HG03571 (cell line): ENCODE measurements around the gene DUSP22.
A peak's percentile ranks its signal among the peaks of the same experiment; 100 is the strongest.
"Not testable (repeated sequence)": the region's sequence is repeated elsewhere in the genome, so short reads cannot be mapped to it uniquely, and the experiment has no call there.

ENCODE experiments used
- ATAC-seq: cut with Tn5 transposase; IDR thresholded peaks from one replicate; pipeline ENCODE4 v1.9.1; 2021; ENCODE audit not compliant: unreplicated experiment

Gene DUSP22

DNA sequence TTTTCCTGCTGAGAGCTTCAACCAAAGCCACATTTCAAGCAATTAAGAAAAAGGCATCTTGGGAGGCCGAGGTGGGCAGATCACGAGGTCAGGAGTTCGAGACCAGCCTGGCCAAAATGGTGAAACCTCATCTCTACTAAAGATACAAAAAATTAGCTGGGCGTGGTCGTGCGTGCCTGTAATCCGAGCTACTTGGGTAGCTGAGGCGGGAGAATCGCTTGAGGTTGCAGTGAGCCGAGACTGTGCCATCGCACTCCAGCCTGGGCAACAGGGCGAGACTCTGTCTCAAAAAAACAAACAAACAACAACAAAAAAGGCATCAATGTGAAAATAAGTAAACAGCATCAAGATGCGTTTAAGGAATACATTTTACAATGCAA lies 85.3 kb downstream of the DUSP22 start:
- not testable (repeated sequence) for ATAC-seq

DNA sequence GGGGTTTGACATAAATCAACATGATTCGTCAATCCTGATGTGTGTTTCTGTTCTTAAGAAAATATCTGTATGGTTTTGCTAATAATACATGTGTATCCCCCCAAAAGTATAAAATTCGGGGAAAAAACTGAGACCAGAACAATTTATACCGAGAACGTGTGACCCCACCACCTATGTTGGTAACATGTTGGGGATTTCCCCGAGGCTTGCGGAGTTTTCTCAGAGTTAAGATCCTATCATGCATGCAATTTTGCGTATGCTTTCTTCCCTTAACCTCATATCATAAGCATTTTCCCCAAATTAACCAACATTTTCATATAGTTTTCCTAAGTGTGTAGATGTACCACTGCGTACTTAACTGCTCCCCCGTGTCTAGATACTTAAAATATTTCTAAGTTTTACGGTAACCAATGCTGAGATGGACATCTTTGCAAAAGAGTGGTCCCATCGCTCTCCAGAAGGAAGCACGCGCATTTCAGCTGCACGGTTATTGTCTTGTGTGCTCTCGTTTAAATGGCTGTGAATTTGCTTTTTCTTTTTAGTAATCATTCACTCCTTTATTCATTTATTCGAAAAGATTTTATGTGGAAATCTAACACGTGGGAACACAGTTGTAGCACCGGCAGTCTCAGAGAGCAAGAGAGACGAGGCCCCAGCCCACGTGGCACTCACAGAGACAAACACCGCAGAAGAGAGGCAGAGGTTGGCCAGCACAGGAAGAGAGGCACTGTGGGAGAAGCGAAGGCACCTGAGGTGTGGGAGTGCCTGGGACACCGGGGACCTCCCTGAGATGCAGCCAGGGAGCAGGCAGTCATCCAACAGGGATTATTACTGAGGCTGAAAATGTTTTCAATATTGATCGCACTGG lies 86.0 kb downstream of the DUSP22 start:
- no peak for ATAC-seq

DNA sequence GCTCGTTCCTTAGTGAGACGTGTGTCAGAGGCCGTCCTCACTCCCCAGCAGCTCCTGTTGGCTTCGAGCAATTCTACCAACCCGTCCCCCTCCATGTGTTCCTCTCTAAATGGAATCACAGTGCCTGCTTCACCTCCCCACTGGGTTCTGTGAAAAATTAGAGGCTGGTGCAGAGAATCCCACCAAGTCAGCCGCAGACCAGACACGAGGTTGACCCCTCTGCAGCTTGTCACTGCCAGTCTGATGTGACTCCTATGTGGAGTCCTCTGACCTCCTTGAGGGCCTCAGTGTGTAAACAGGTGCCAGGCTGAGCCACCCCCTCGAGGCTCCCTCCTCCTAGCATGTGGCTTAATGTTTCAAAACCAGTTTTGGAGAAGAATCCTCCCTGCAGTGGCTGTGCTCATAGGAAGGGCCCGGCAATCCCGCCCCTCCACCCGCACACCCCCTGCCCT lies 86.7 kb downstream of the DUSP22 start:
- ATAC-seq: peak; percentile 11

DNA sequence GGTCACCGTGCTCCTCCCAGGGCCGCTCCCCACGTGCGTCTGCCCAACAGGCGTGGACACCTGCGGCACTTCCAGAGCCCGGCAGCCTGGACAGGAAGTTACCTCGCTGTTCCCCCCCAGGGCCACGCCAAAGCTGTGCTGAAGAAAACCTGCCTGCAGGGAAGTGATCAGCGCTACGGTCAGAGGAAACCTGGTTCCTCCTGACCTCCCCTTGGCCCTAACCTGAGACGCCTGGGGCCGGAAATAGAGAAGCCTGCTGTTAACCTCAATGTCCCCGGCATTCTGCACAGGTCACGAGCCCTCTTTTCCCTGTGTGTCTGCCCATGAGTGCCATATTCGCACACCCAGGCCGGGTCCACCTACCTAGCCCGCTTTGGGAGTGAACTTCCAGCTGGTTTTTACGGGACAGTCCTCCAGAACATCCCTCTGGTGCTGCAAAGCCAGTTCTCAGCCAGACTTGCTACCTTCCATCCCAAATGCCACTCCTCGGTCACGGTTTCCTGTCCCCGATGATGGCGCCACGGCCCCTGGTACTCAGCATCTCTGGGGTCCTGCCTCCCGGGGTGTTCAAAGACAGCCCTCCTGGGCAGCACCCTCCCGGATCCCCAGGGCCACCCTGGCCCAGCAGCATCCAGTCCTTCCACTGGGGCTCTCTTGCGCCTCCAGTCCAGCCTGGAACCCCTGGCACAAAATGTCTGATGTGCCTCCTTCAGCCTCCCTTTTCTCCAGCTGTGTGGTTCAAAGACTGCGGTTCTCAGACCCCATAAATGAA lies 87.3 kb downstream of the DUSP22 start:
- ATAC-seq: peak; percentile 54

DNA sequence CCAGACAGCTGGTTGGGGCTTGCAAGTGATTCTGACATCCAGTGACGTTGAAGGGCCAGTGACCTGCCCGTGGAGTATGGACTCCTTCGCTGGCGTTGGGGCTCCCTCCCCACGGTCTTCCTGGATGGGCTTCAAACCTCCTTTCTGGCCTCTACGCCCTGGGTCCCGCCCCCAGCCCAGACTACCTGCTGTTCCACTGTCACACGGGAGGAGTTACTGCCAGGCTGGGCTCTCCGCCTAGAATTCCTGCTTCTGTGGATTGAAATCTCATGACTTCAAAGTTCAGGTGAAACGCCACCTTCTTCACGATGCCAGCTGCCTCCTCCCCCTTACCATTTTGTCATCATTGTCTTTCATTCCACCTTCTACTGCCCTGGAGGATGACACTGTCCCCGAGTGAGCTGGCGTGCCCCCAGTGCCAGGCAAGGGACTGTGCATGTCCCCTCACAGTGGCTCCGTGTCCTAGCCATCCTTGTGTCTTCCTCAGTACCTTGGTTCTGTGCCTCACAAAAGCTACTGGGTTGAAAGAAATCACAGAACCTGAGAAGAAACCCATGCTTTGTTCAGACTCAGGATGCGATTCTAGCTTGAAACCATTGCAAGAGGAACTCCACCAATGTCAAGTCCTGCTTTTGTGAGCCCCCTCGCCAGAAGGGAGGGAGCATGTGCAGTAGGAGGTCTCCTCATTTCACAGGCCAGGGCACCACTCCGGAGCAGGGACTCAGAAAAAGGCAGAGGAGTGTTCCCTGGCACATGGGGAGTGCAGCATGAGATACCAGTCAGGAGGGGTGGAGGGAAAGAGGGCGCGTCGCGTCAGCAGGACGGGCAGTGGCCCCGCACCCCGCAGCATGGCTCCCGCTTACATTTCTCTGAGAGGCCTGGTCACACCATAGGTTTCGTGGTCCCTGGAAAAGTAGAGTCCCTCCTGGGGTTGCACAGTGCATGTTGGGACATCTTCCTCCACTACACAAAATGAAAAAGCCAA lies 88.2 kb downstream of the DUSP22 start:
- ATAC-seq: no peak

DNA sequence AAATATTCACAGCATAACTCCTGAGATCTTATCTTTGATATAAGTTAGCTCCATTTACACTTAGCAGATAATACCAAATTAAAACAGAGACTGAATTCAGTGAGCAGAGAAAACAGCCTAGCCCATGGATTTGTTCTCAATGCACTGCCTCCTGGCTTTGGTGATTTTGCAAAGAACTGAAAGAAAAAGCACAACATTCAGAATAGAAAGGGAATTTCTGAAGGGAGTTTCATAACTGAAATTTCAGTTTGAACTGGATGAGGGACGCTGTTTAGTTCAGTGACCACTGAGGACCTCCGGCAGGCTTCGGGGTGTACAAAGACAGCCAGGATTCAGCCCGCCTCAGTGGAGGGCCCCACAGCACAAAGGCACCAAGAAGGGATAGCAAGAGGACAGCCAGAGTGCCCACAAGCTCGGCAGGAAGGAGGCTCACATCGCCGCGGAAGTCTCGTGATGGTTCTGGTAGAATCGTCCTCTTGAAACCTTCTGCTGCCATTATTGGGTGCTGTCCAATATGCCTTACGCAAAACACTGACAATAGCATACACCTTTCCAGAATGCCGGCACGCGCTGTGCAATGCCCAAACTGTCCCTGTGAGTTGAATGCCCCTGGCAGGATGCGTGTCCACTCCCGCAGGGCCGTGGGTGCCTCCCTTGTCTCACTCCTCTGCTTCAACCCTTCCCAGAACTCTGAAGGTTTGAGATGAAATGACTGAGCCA lies 89.6 kb downstream of the DUSP22 start:
- no peak for ATAC-seq

DNA sequence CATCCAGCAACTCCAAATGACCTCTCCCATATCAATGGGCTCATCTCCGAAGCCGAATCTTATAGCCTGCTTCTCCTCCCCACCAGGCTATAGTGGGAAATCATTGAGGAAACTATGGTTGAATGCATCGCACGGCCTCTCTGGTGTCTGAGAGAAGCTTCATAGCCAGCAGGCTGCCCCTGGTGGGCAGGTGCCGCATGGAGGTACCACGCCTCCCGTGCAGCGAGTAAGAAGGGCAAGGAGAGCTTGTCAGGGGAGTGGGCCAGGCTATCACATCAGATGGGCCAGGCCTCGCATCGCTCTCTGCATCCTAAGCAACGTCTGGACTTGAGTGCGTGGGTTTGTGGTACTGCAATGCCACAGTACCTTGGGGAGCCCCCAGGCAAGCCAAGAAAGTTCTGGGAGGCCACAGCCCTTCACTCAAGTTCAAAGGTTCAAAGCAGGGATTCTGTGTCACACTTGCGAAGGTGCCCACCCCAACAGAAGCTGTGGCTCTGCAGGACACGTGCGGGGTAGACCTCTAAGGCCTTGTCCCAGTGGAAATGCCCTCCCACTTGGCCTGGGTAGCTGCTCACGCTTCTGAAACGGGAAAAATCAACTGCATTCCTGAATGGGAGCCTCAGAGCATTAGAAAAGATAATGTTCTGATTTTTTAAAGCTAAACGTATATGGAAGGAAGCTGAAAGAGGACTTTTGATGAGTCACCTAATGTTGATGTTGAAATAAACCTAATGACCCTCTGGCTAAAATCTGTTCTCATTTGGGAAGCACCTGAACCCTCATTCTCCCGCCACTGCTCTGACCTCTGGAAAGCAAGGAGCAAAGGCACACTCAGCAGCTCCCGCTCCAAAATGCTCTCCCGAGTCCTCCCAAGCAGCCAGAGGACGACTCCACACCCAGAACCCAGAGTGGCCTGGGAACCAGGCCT lies 90.9 kb downstream of the DUSP22 start:
- no peak for ATAC-seq

DNA sequence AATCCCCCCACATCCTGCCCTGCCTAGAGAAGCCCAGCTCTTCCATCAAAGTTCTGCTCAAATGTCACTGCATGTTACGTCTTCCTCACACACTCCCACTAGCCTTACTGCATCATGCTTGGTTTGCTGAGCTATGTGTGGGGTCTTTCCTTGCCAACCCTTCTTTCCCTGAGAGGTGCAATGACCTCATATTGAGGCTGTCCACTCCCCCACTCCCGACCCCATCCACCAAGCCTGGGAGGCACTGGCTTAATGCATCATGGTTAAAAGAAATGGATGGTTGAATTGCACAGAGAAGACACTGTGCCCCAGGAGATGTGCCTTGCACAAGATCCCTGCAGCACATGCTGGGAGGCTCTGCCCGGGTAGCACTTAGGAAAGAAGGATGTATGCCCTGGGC lies 91.6 kb downstream of the DUSP22 start:
- ATAC-seq: no peak

DNA sequence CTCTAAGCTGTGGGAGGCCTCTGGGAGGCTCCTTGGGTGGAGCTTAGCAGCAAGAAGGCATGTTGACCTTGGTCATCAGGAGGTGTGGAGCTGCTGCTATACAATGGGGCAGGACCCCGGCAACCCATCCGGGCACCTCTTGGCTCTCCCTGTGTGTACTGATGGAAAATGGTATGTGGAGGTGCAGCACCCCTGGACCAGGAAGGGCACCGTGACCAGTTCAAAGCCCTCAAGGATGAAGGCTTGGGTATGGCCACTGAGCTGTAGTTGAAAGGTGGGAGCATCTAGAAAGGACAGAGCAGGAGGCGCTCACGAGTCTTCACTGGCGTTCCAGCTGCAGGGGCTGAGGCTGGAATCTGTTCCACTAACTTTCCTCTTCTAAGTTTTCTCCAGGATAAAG lies 92.6 kb downstream of the DUSP22 start:
- no peak for ATAC-seq

DNA sequence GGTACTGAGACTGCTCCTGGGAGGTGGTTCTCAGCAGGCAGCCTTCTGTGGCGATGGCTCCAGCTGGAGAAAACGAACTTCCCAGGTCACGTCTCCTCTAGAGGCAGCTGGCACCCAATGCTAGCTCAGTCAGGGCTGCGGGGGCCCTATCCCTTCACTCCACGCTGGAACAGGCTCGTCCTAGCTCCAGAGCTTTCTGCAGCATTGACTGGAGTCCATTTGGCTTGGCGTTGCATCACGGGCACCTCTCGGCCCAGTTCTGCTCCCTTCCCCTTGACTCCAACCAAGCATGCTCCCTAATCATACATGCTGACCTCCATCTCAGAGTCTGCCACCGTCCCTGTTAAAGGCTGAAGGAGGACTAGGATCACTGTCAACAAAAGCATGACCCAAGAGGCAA lies 93.3 kb downstream of the DUSP22 start:
- no peak for ATAC-seq

DNA sequence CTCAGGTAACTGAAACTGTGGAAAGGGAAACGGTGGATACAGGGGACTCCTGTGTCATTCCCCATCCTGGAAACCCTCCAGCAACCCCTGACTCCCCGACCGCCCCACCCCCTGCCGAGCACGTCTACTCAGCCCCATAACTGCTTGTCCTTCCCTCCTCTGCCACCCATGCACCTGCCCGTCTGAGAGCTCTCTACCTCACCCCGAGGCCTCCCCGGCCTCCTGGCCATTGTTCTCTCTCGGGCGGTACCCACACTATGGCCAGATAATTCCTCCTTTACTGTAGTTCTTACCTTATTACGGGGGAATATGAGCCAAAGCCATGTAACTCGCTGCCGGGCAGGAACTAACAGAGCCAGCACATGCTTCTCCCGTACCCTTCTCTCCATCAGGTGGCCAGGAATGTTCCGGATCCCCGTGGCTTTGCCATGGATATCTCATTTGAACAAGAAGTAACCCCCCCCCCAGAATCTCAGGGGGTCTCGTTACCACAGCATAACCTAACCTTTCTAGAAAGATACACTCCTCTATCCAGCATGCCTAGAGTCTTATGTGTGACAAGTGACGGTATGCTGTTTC lies 94.5 kb downstream of the DUSP22 start:
- ATAC-seq: no peak

DNA sequence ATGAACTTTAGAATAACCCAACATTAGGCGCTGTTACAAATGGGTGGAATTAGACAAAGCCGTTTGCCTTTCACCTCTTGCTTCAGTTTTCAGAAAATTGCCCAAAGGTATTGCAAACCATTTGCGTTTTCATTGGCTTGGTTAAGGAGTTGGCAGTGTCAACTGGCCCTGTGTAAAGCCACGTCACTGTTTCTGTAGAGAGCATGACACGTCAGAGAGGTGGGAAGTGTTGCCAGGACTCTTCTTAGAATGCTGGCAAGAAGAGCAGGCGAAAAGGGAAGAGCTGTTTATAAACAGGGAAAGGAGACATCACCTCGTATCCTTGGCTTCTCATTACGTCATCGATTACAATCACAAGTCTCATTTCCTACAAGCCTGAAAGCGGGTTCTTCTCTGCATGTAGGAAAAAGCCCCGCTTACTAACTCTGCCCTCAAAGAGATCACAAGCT lies 95.0 kb downstream of the DUSP22 start:
- no peak for ATAC-seq

DNA sequence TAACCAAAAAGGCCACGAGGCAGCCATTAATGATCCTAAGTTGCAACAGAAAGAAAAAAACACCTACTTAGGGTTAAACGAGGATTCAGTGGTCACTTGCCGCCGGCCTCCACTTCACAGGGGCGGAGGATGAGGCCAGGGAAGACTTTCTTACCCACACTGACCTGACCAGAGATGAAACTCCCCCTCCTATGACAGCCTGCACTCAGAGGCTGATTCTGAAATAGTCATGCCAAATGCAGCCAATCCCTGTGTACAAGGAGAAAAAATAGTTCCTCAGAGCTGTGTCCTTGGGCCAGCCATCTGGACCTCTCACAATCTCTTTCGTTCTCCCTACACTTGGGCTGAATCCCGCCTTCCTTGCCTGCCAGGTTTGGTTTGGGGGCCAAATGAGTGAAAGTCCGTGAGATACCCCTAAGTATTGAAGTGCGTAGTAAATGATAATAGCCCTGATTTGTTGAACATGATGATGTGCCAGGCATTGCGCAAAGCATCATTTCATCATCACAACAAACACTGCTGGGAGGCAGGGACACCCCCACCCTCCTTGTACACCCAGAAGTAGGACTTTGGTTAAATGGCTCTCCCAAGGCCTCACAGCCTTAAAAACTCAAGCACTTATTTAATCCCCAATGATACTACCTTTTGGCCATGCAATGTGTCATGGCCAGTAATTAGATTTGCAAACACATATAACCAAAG lies 96.1 kb downstream of the DUSP22 start:
- no peak for ATAC-seq

DNA sequence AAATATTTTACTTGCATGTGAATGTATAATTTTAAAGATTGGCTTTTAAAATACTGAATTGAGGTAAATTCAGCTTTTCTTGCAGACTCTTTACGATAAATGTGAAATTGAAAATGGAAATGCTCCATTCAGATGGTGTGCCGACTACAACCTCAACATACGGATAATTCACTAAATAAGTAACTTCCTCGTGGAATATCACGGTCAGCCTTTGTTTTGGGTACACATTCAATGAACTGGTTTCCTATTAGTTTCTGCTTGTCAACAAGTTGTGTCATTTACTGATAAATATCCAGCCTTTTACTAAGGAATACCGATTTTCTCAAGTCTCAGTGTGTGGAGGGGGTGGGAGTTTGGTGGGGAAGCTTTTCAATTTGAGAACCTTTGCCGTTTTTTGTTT lies 96.9 kb downstream of the DUSP22 start:
- no peak for ATAC-seq

DNA sequence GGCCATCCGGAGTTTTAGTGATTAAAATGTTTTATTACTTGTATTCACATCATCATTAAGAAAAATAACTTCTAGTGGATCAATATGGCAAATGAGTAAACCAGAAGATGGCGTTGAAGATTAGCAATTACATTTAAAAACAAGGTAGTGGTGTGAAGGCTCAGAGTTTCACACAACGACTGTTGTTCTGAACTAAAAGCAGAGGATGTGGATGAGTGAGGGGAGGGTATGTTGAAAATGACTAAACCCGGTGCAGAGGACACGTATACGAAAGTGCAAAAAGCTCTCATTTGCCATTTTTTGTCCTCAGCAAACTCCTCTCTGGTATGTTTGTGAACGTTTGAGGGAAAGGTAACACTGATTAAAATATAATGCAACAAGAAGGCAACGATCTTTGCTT lies 97.3 kb downstream of the DUSP22 start:
- ATAC-seq: no peak

DNA sequence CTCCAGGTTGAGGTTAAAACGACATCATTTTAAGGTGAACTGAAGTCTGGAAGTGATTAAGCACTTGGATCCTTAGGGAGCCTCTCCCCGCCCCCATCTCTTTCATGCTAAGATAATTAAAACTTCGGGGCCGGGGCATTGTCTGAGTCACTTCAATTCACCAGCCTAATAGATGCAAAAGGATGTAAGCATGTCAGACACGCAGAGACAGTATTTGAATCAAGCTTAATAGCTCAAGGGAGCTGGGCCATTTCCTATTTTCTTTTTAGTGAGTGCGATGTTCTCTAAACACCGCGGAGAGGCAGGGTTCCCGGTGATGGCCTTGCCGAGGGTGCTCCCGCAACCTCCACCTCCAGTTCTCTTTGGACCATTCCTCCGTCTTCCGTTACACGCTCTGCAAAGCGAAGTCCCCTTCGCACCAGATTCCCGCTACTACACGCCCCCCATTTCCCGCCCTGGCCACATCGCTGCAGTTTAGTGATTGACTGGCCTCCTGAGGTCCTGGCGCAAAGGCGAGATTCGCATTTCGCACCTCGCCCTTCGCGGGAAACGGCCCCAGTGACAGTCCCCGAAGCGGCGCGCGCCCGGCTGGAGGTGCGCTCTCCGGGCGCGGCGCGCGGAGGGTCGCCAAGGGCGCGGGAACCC lies 98.7 kb downstream of the DUSP22 start:
- peak; percentile 16 for ATAC-seq

DNA sequence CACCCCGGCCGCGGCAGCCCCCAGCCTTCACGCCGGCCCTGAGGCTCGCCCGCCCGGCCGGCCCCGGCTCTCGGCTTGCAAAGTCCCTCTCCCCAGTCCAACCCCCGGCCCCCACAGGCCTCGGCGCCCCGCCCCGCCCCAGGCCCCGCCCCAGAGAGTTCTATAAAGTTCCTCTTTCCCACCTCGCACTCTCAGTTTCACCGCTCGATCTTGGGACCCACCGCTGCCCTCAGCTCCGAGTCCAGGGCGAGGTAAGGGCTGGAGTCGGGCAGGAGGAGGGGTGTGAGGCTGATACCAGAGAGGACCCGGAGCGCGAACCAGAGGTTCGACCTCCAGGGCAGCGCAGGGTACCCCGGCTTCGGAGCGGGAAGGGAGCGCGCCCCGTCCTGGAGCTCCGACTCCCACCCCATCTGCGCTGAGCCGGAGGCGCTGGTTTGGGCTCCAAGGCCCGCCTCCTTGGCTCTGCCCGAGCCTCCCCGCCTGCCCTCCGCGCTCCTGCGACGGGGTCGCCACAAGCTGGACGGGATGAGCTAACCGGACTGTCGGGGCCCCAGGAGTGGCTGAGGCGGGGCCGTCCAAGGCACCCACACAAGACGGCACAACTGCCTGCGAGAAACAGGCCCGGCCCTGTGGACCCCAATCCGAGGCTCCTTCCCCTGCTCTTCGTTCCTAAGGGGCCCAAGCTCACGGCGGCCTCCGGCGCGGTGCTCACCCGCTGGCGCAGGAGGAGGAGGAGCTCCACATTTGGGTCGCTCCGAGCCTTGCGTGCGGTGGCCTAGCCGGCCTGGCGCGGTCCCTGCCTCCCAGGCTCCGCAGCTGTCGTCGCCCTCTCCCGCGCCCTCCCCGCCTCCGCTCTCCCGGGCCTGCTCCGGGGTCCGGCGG lies 99.5 kb downstream of the DUSP22 start, which contains the start of gene IRF4:
TSS of gene IRF4 (plus strand) at position 194 of the 882 bp plus-strand sequence. CDS start 1,401 bp downstream, outside the sequence.
- ATAC-seq: peak; percentile 37
